Fibroblast of lung (primary cell): Measurements from ENCODE around the gene NDRG3.

Source experiments
- EZH2 ChIP-seq: IDR thresholded peaks from 2 replicates; pipeline ENCODE4 v1.5.1; 2012; ENCODE audit warnings: low read length, control low read depth, mild to moderate bottlenecking; ENCODE audit errors: missing control alignments
- TF ChIP-seq, protein P1 (sequence below), 2 donors: IDR thresholded peaks in 1 of 2; conservative IDR thresholded peaks in 1 of 2; 1 replicate in 1 of 2; 2 replicates in 1 of 2; pipeline ENCODE4 v1.5.1; 2011 to 2012; ENCODE audit warnings: low read length in 2 of 2, control low read depth in 1 of 2, inconsistent platforms in 1 of 2, low read depth in 1 of 2, mild to moderate bottlenecking in 1 of 2

DNA sequence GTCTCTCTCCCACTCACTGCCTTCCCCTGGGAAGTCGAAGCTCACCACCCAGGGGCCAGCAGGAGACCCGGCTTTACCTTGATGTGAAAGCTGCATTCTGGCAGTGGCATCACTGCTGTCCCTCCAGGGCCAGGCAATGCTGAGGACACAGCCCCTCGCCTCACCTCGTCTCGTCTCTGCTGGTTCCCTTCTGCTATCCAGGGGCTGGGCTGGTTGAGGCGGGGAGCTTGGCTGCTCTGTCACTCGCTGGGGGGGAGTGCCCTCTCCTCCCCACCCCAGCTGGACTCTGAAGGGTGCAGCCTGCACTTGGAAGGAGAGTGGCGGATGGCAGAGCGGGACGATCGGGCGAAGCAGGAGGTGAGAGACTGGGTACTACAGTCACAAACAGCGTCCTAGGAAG is 40.4 kb upstream of the NDRG3 start:
- TF ChIP-seq, protein P1, sequence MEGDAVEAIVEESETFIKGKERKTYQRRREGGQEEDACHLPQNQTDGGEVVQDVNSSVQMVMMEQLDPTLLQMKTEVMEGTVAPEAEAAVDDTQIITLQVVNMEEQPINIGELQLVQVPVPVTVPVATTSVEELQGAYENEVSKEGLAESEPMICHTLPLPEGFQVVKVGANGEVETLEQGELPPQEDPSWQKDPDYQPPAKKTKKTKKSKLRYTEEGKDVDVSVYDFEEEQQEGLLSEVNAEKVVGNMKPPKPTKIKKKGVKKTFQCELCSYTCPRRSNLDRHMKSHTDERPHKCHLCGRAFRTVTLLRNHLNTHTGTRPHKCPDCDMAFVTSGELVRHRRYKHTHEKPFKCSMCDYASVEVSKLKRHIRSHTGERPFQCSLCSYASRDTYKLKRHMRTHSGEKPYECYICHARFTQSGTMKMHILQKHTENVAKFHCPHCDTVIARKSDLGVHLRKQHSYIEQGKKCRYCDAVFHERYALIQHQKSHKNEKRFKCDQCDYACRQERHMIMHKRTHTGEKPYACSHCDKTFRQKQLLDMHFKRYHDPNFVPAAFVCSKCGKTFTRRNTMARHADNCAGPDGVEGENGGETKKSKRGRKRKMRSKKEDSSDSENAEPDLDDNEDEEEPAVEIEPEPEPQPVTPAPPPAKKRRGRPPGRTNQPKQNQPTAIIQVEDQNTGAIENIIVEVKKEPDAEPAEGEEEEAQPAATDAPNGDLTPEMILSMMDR (conservative IDR thresholded peaks at IDR 0.05 in 1 of 2, IDR thresholded peaks at IDR 0.05 in 1 of 2; ENCODE audit: low read depth in 1 of 2, low read length in 2 of 2): no peak
- no peak for TF ChIP-seq EZH2
